ENCODE data around the gene RNASEH2C.

DNA sequence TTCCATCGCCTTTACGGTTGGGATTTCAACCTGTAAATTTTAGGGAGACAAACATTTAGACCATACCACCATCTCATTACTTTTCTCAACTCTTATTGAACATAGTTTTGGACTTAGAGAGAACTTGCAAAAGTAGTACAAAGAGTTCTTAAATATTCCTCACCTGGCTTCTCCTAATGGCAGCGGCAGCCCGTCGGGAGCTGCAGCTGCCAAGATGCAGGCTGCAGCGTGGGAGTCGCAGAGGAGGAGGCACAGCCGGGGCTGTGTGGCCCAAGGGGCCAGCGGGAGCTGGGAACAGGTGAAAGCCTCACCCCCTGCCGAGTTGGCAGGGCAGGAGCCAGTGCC, 23.1 kb upstream of the RNASEH2C start:
- TF ChIP-seq, protein P1, sequence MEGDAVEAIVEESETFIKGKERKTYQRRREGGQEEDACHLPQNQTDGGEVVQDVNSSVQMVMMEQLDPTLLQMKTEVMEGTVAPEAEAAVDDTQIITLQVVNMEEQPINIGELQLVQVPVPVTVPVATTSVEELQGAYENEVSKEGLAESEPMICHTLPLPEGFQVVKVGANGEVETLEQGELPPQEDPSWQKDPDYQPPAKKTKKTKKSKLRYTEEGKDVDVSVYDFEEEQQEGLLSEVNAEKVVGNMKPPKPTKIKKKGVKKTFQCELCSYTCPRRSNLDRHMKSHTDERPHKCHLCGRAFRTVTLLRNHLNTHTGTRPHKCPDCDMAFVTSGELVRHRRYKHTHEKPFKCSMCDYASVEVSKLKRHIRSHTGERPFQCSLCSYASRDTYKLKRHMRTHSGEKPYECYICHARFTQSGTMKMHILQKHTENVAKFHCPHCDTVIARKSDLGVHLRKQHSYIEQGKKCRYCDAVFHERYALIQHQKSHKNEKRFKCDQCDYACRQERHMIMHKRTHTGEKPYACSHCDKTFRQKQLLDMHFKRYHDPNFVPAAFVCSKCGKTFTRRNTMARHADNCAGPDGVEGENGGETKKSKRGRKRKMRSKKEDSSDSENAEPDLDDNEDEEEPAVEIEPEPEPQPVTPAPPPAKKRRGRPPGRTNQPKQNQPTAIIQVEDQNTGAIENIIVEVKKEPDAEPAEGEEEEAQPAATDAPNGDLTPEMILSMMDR (IDR thresholded peaks at IDR 0.05; ENCODE audit: low read depth, low read length) = no peak
- no peak for TF ChIP-seq EZH2phosphoT487 (IDR thresholded peaks at IDR 0.05; ENCODE audit: low read depth)
